Upper lobe of left lung (tissue), 4 donors: ENCODE measurements around the gene PARD6B.

ENCODE experiments used
- CTCF ChIP-seq, 6 experiments: fragments of 450-650 bp in 4 of 6; fragments of 200-600 bp in 2 of 6; sonication (generic) in 2 of 6; IDR thresholded peaks; one replicate each; pipeline ENCODE4 v1.5.1; 2016 to 2019; ENCODE audit warnings: antibody characterized with exemption in 6 of 6
- POLR2AphosphoS5 ChIP-seq, 2 donors: sonication (generic); formaldehyde crosslinking; IDR thresholded peaks; one replicate each; pipeline ENCODE4 v1.5.1; 2017; ENCODE audit warnings: antibody characterized with exemption in 2 of 2

DNA sequence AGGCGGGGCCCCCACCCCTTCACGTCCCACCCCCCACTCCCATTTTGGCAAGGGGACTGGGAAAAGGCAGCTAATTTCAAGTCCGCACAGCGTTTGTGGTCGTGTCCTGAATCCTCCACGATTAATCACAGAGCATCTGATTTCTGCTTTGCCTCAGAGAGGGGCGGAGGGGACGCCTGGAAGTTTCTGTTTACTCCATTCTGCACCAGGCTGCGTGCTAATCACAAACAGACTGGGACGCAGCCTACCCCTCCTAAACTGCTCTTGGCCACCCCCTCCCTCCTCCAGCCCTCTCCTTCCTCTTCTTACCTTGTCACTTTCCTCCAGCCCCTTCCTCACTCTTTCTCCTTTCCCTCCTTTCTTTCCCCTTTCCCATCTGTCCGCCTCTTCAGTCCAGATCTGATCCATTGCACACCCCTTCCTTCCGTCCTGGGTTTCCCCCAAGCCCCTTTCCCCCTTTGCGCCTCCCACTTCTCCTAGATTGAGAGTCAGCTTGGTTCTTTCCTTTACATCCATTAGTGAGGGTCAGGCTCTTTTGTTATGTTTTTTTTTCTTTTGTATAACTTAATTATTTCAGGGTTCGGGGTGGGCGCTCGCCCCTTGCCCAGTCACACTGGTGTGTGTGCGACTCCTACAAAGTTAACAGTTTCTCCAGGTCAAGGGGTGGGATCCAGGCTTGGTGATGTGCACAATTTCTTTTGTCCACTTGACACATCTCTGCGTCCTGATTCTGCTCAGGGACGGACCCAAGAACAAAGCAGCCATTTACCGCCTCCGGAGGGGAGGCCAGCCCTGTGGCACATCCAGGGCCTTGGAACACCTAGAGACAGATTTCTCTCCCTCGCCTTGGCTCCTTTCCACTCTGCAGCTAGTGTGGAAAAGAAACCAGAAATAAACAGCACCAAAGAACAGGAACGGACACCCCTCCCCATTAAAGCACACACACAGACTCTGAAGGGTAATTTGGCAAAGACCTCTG, 39.5 kb upstream of the PARD6B start:
- no peak for TF ChIP-seq CTCF (IDR thresholded peaks at IDR 0.05)
- no peak for TF ChIP-seq POLR2AphosphoS5 (IDR thresholded peaks at IDR 0.05)
